H9 (cell line): ENCODE data around the gene SLC25A12. TPM values are rescaled to one million over a fixed set of nuclear protein-coding genes. Genes with fewer than 3 reads are reported as not detected.

Source experiments
- DNase-seq: peaks from one replicate; pipeline ENCODE4 v3.0.0-alpha.2; 2017
- H2AFZ ChIP-seq: one replicate; pipeline ENCODE4 v1.6.1; 2013; ENCODE audit warnings: mild to moderate bottlenecking, low read length, control low read depth, moderate library complexity
- H2AK5ac ChIP-seq: 2 replicates; pipeline ENCODE4 v1.6.1; 2013; ENCODE audit warnings: low read length, control low read depth, mixed read lengths; ENCODE audit not compliant: insufficient read length
- H2BK120ac ChIP-seq: one replicate; pipeline ENCODE4 v1.6.1; 2013; ENCODE audit warnings: low read depth, mild to moderate bottlenecking, low read length, control low read depth, inconsistent platforms; ENCODE audit not compliant: poor library complexity, severe bottlenecking
- H2BK12ac ChIP-seq: 2 replicates; pipeline ENCODE4 v1.6.1; 2013; ENCODE audit warnings: low read length, control low read depth, mixed read lengths, low read depth; ENCODE audit not compliant: insufficient read length
- H2BK15ac ChIP-seq: 2 replicates; pipeline ENCODE4 v1.6.1; 2013; ENCODE audit warnings: low read depth, low read length, control low read depth
- H2BK20ac ChIP-seq: one replicate; pipeline ENCODE4 v1.6.1; 2013; ENCODE audit warnings: low read depth, mild to moderate bottlenecking, low read length, control low read depth, inconsistent platforms; ENCODE audit not compliant: poor library complexity, severe bottlenecking
- H2BK5ac ChIP-seq: 2 replicates; pipeline ENCODE4 v1.6.1; 2013; ENCODE audit warnings: low read length, control low read depth, mixed read lengths; ENCODE audit not compliant: insufficient read length
- H3K14ac ChIP-seq: 2 replicates; pipeline ENCODE4 v1.6.1; 2013; ENCODE audit warnings: low read length, control low read depth; ENCODE audit not compliant: insufficient read depth
- H3K18ac ChIP-seq: 2 replicates; pipeline ENCODE4 v1.6.1; 2013; ENCODE audit warnings: low read depth, mild to moderate bottlenecking, mixed read lengths, low read length, control low read depth; ENCODE audit not compliant: insufficient read length
- H3K23ac ChIP-seq: 2 replicates; pipeline ENCODE4 v1.6.1; 2013; ENCODE audit warnings: low read length, control low read depth, mixed read lengths, low read depth; ENCODE audit not compliant: insufficient read length
- H3K23me2 ChIP-seq: 2 replicates; pipeline ENCODE4 v1.6.1; 2013; ENCODE audit warnings: low read depth, mild to moderate bottlenecking, mixed read lengths, low read length, control low read depth; ENCODE audit not compliant: insufficient read length, poor library complexity, severe bottlenecking
- H3K27ac ChIP-seq: 2 replicates; pipeline ENCODE4 v1.5.1; 2013; ENCODE audit warnings: low read length, control low read depth, mixed read lengths, low read depth; ENCODE audit not compliant: insufficient read length
- H3K27me3 ChIP-seq: 2 replicates; pipeline ENCODE4 v1.6.1; 2013; ENCODE audit warnings: low read length, control low read depth, inconsistent platforms; ENCODE audit not compliant: insufficient read depth
- H3K4ac ChIP-seq: 2 replicates; pipeline ENCODE4 v1.6.1; 2013; ENCODE audit warnings: low read depth, mild to moderate bottlenecking, control low read depth, inconsistent platforms, low read length, moderate library complexity
- H3K4me1 ChIP-seq: 2 replicates; pipeline ENCODE4 v1.6.1; 2013; ENCODE audit warnings: low read length, control low read depth, inconsistent platforms; ENCODE audit not compliant: insufficient read depth
- H3K4me2 ChIP-seq: 2 replicates; pipeline ENCODE4 v1.6.1; 2013; ENCODE audit warnings: low read length, control low read depth, mixed read lengths; ENCODE audit not compliant: insufficient read length, insufficient read depth
- H3K56ac ChIP-seq: 2 replicates; pipeline ENCODE4 v1.6.1; 2013; ENCODE audit warnings: low read depth, mild to moderate bottlenecking, mixed read lengths, low read length, control low read depth; ENCODE audit not compliant: insufficient read length
- H3K79me1 ChIP-seq: 2 replicates; pipeline ENCODE4 v1.6.1; 2013; ENCODE audit warnings: low read depth, mild to moderate bottlenecking, moderate library complexity, low read length, control low read depth, inconsistent platforms; ENCODE audit not compliant: insufficient read depth, poor library complexity, severe bottlenecking
- H3K79me2 ChIP-seq: 2 replicates; pipeline ENCODE4 v1.6.1; 2013; ENCODE audit warnings: low read length, control low read depth, inconsistent platforms; ENCODE audit not compliant: insufficient read depth
- H3K9ac ChIP-seq: 2 replicates; pipeline ENCODE4 v1.6.1; 2013; ENCODE audit warnings: low read length, control low read depth, mixed read lengths; ENCODE audit not compliant: insufficient read length; ENCODE audit errors: extremely low read depth
- H3K9me3 ChIP-seq: one replicate; pipeline ENCODE4 v1.6.1; 2013; ENCODE audit warnings: low read depth, low read length, inconsistent platforms; ENCODE audit not compliant: control insufficient read depth
- H3T11ph ChIP-seq: one replicate; pipeline ENCODE4 v1.6.1; 2013; ENCODE audit warnings: mild to moderate bottlenecking, low read length, control low read depth, inconsistent platforms
- H4K20me1 ChIP-seq: one replicate; pipeline ENCODE4 v1.6.1; 2013; ENCODE audit not compliant: control insufficient read depth, insufficient read length, insufficient read depth
- H4K5ac ChIP-seq: 2 replicates; pipeline ENCODE4 v1.6.1; 2013; ENCODE audit warnings: low read depth, mild to moderate bottlenecking, mixed read lengths, low read length, control low read depth; ENCODE audit not compliant: insufficient read length
- H4K8ac ChIP-seq: replicated peaks from 2 replicates; pipeline ENCODE4 v1.6.1; 2013; ENCODE audit warnings: low read length, control low read depth, mixed read lengths, low read depth; ENCODE audit not compliant: insufficient read length
- H4K91ac ChIP-seq: 2 replicates; pipeline ENCODE4 v1.6.1; 2013; ENCODE audit warnings: low read depth, mild to moderate bottlenecking, moderate library complexity, mixed read lengths, low read length, control low read depth; ENCODE audit not compliant: insufficient read length
- H3K27ac Mint-ChIP-seq, 3 experiments: 2 replicates in 2 of 3; 3 replicates in 1 of 3; pipeline ENCODE4 v1.8.0; 2020 to 2021; ENCODE audit warnings: mixed read lengths in 3 of 3, mild to moderate bottlenecking in 1 of 3, moderate library complexity in 1 of 3
- H3K27me3 Mint-ChIP-seq: 2 replicates; pipeline ENCODE4 v1.8.0; 2021; ENCODE audit warnings: low read depth, mild to moderate bottlenecking, moderate library complexity, mixed read lengths
- H3K36me3 Mint-ChIP-seq, 3 experiments: 2 replicates in 2 of 3; 3 replicates in 1 of 3; pipeline ENCODE4 v1.8.0; 2020 to 2021; ENCODE audit warnings: low read depth in 3 of 3, mixed read lengths in 3 of 3; ENCODE audit not compliant: insufficient read depth in 1 of 3
- H3K4me1 Mint-ChIP-seq, 2 experiments: 2 replicates each; pipeline ENCODE4 v1.8.0; 2020; ENCODE audit warnings: mixed read lengths in 2 of 2
- H3K4me3 Mint-ChIP-seq, 2 experiments: 2 replicates in 1 of 2; 3 replicates in 1 of 2; pipeline ENCODE4 v1.8.0; 2020 to 2021; ENCODE audit warnings: mild to moderate bottlenecking in 2 of 2, mixed read lengths in 2 of 2, moderate library complexity in 1 of 2
- H3K9me3 Mint-ChIP-seq, 2 experiments: 2 replicates in 1 of 2; 3 replicates in 1 of 2; pipeline ENCODE4 v1.8.0; 2020; ENCODE audit warnings: mild to moderate bottlenecking in 2 of 2, mixed read lengths in 2 of 2, moderate library complexity in 1 of 2
- WGBS: extraction: QIAGEN DNeasy Blood & Tissue Kit; methylation state at CpG from one replicate; pipeline ENCODE4 v1.1.7; 2013; ENCODE audit warnings: missing lambda C conversion rate, low lambda C conversion rate, mixed read lengths; ENCODE audit not compliant: insufficient read length; ENCODE audit errors: extremely low coverage; 5-methylcytosine and 5-hydroxymethylcytosine counted together
- total RNA-seq: library from RNA; stranded (reverse); gene quantifications from 2 replicates; pipeline ENCODE4 v1.2.1, GENCODE V29; 2021
- TF ChIP-seq, protein P1 (sequence below): fragments of 200-600 bp; sonication (generic); conservative IDR thresholded peaks from 3 replicates; pipeline ENCODE4 v1.8.0; 2021; ENCODE audit warnings: antibody characterized with exemption, mild to moderate bottlenecking

The SLC25A12 gene
- total RNA-seq, 1 experiment from 2014 or later, result 10.1 TPM

DNA sequence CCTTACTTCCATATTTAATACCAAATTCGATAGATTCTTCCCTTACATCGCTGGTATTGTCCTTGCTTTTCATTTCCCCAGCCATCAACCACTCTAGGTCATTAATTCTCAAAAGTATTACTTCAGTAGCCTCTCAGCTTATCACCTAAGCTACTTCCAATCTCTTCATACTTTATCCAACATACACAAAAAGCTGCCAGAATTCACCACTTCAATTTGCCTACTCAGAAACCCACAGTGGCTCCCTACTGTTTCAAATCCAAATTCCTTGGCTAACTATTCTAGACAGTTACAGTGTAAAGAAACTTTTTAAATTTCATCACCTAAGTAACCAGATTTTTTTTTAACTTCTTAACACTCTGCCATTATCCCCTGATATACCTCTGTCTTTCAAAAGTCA, 4.7 kb downstream of the SLC25A12 start:
- no peak overlapping the region for H3K4me2 ChIP-seq
- H3K56ac ChIP-seq, result no peak overlapping the region
- H3K4me1 ChIP-seq, result peaks cover 3% of the 10 kb centered on the region; the same call in 1 of the 2 replicates
- no peak overlapping the region for H3K4ac ChIP-seq
- H4K5ac ChIP-seq, result no peak overlapping the region
- no peak overlapping the region for H3K18ac ChIP-seq
- DNase-seq, result no peak
- H2BK12ac ChIP-seq, result no peak overlapping the region
- WGBS, result 100% methylated on average over 2 of the region's 2 CpGs
- H3K36me3 Mint-ChIP-seq, result peaks cover 0 to 16% (median 13%) of the 10 kb centered on the region in 3 experiments; a peak in 3 of 7 replicates
- no peaks in the 10 kb centered on the region for H3K79me1 ChIP-seq
- H3K27me3 Mint-ChIP-seq, result no peaks in the 10 kb centered on the region
- no peaks in the 10 kb centered on the region for H4K20me1 ChIP-seq
- no peak overlapping the region for H3K27ac Mint-ChIP-seq
- no peak overlapping the region for H4K91ac ChIP-seq
- no peak overlapping the region for H3K4me3 Mint-ChIP-seq
- H3K9ac ChIP-seq, result no peak overlapping the region
- H2BK5ac ChIP-seq, result no peak overlapping the region
- no peak overlapping the region for H3T11ph ChIP-seq
- H2AK5ac ChIP-seq, result no peak overlapping the region
- H3K23ac ChIP-seq, result no peak overlapping the region
- TF ChIP-seq, protein P1, sequence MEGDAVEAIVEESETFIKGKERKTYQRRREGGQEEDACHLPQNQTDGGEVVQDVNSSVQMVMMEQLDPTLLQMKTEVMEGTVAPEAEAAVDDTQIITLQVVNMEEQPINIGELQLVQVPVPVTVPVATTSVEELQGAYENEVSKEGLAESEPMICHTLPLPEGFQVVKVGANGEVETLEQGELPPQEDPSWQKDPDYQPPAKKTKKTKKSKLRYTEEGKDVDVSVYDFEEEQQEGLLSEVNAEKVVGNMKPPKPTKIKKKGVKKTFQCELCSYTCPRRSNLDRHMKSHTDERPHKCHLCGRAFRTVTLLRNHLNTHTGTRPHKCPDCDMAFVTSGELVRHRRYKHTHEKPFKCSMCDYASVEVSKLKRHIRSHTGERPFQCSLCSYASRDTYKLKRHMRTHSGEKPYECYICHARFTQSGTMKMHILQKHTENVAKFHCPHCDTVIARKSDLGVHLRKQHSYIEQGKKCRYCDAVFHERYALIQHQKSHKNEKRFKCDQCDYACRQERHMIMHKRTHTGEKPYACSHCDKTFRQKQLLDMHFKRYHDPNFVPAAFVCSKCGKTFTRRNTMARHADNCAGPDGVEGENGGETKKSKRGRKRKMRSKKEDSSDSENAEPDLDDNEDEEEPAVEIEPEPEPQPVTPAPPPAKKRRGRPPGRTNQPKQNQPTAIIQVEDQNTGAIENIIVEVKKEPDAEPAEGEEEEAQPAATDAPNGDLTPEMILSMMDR, result no peak
- H4K8ac ChIP-seq, result no peak overlapping the region
- no peak overlapping the region for H2BK20ac ChIP-seq
- H3K23me2 ChIP-seq, result peaks cover 4% of the 10 kb centered on the region
- H3K14ac ChIP-seq, result no peak overlapping the region
- peaks cover 8 to 9% of the 10 kb centered on the region in 2 experiments for H3K4me1 Mint-ChIP-seq
- H3K9me3 ChIP-seq, result no peaks in the 10 kb centered on the region
- no peak overlapping the region for H2BK15ac ChIP-seq
- H2BK120ac ChIP-seq, result no peak overlapping the region
- H3K9me3 Mint-ChIP-seq, result no peaks in the 10 kb centered on the region; a peak in 1 of 5 replicates
- no peaks in the 10 kb centered on the region for H3K79me2 ChIP-seq
- no peaks in the 10 kb centered on the region for H3K27me3 ChIP-seq
- H3K27ac ChIP-seq, result no peak overlapping the region
- no peak overlapping the region for H2AFZ ChIP-seq
